Measurements from ENCODE around the gene ABCB6. TPM values are rescaled to one million over a fixed set of nuclear protein-coding genes. Genes with fewer than 3 reads are reported as not detected.

The ABCB6 gene
- total and polyA plus RNA-seq, 10 of the 15 experiments (the other 5 are each of a cell fraction or from before 2014, with no cell fraction given): 2.3 to 22.1 (median 13.8) TPM

- TF ChIP-seq ZBTB4 (CRISPR knock-in tag; IDR thresholded peaks at IDR 0.05) (peak; percentile 89), ZBTB11 (CRISPR knock-in tag; IDR thresholded peaks at IDR 0.05) (peak; percentile 79), RELA (IDR thresholded peaks at IDR 0.05; ENCODE audit: borderline replicate concordance, partially characterized antibody) (peak; percentile 93), MEF2A (IDR thresholded peaks at IDR 0.05; ENCODE audit: insufficient read depth, low read depth, low read length) (no peak), CHD4 (IDR thresholded peaks at IDR 0.05) (no peak), MEF2B (IDR thresholded peaks at IDR 0.05; ENCODE audit: partially characterized antibody, poor library complexity, severe bottlenecking) (peak; percentile 34), ZBED1 (IDR thresholded peaks at IDR 0.05; ENCODE audit: borderline replicate concordance) (no peak), ZNF384 (IDR thresholded peaks at IDR 0.05; ENCODE audit: borderline replicate concordance, low read depth, low read length) (no peak), RUNX3 (IDR thresholded peaks at IDR 0.05; ENCODE audit: low read length) (peak; percentile 9), POLR2A (IDR thresholded peaks at IDR 0.05; ENCODE audit: low read depth, low read length) (peak; percentile 91), SIN3A (IDR thresholded peaks at IDR 0.05; ENCODE audit: low read depth, low read length) (peak; percentile 90; the same call in 1 of the 2 replicates), ESRRA (IDR thresholded peaks at IDR 0.05; ENCODE audit: low read length) (no peak), PAX8 (IDR thresholded peaks at IDR 0.05) (no peak), RB1 (IDR thresholded peaks at IDR 0.05; ENCODE audit: borderline replicate concordance) (peak; percentile 68; the same call in 1 of the 2 replicates), GABPA (IDR thresholded peaks at IDR 0.05; ENCODE audit: low read depth) (0 out of 2 replicates have a peak, but pooled peaks have one; percentile 34), RBBP5 (conservative IDR thresholded peaks at IDR 0.05) (no peak), PAX5 (IDR thresholded peaks at IDR 0.05; ENCODE audit: borderline replicate concordance, low read depth, low read length) (0 out of 2 replicates have a peak, but pooled peaks have one; percentile 12), WRNIP1 (IDR thresholded peaks at IDR 0.05; ENCODE audit: borderline replicate concordance, low read depth, low read length) (no peak), SMARCA5 (IDR thresholded peaks at IDR 0.05) (peak; percentile 75; the same call in 1 of the 2 replicates), FOS (IDR thresholded peaks at IDR 0.05; ENCODE audit: borderline replicate concordance, extremely low read depth, insufficient read length) (peak; percentile 19), REST (IDR thresholded peaks at IDR 0.05; ENCODE audit: low read depth, low read length) (no peak)
Measured at GRCh38 chr2:219177552-219178376, 41.0 kb downstream of the ABCB6 start, which contains the start of gene RETREG2 (continued).

Data from GM12878 (cell line).